Measurements from ENCODE around the gene USP10. TPM values are rescaled to one million over a fixed set of nuclear protein-coding genes. Genes with fewer than 3 reads are reported as not detected.

USP10 gene
- total RNA-seq, 5 donors from 2014 or later (not counting 1 experiment from before 2014, with no cell fraction given), result 80.4 to 122 (median 104) TPM

- POLR2A ChIA-PET, result interaction anchor here in 1 of 2 donors (0.5 kb wide), 1 partner anchor 164 kb away, joined by 4 read pairs; no protein-coding TSS in a partner anchor
- H3K27ac ChIP-seq (ENCODE audit: low read length), result no peak overlapping the region
- peak overlapping the region; percentile 34 to 49 (median 48) for H3K4me3 Mint-ChIP-seq
- ATAC-seq (replicated peaks in 1 of 4) (peak; percentile 68 to 81 (median 76)), DNase-seq (peak; percentile 57 to 90 (median 78))
- H3K36me3 ChIP-seq (ENCODE audit: control insufficient read depth in 2 of 2, extremely low read depth in 1 of 2, insufficient read depth in 1 of 2, low read length in 1 of 2), result peaks cover 0 to 7% of the 10 kb centered on the region in 2 donors
- CTCF ChIA-PET, result interaction anchor here (0.5 to 5.5 kb wide), 28 partner anchors 8 to 446 kb away, joined by 3 to 44 read pairs (median 4); no protein-coding TSS in a partner anchor
- H3K9me3 Mint-ChIP-seq, result no peaks in the 10 kb centered on the region
- 0% methylated on average over 8 of the region's 12 CpGs for WGBS (ENCODE audit: insufficient coverage)
- H3K27ac Mint-ChIP-seq, result no peak overlapping the region
- H3K4me1 ChIP-seq (ENCODE audit: control insufficient read depth in 1 of 2, extremely low read depth in 1 of 2, insufficient read depth in 2 of 2, low read length in 2 of 2), result peaks cover 14 to 17% of the 10 kb centered on the region in 2 experiments
- H3K4me1 Mint-ChIP-seq, result peaks cover 79 to 82% (median 81%) of the 10 kb centered on the region in 3 donors
- no peak overlapping the region for H3K4me3 ChIP-seq (ENCODE audit: control insufficient read depth in 1 of 2, extremely low read depth in 1 of 2, low read length in 1 of 2)
- no peaks in the 10 kb centered on the region for H3K27me3 ChIP-seq (replicated peaks in 1 of 2; ENCODE audit: control insufficient read depth in 2 of 2, extremely low read depth in 1 of 2, insufficient read depth in 2 of 2, low read length in 1 of 2)
- H3K36me3 Mint-ChIP-seq, result peaks cover under 1% of the 10 kb centered on the region
- no peaks in the 10 kb centered on the region for H3K9me3 ChIP-seq
- no peaks in the 10 kb centered on the region for H3K27me3 Mint-ChIP-seq
Measured at GRCh38 chr16:84726079-84726668, 26.4 kb downstream of the USP10 start.

- no peak for ATAC-seq (replicated peaks in 1 of 4)
- H3K4me1 Mint-ChIP-seq, result peaks cover 82 to 86% (median 83%) of the 10 kb centered on the region in 3 donors
- Histone ChIP-seq H3K4me3 (ENCODE audit: control insufficient read depth in 1 of 2, extremely low read depth in 1 of 2, low read length in 1 of 2) (no peak overlapping the region), H3K36me3 (ENCODE audit: control insufficient read depth in 2 of 2, extremely low read depth in 1 of 2, insufficient read depth in 1 of 2, low read length in 1 of 2) (peaks cover 0 to 3% of the 10 kb centered on the region in 2 donors), H3K27ac (ENCODE audit: low read length) (no peak overlapping the region), H3K27me3 (replicated peaks in 1 of 2; ENCODE audit: control insufficient read depth in 2 of 2, extremely low read depth in 1 of 2, insufficient read depth in 2 of 2, low read length in 1 of 2) (no peaks in the 10 kb centered on the region), H3K9me3 (no peaks in the 10 kb centered on the region), H3K4me1 (ENCODE audit: control insufficient read depth in 1 of 2, extremely low read depth in 1 of 2, insufficient read depth in 2 of 2, low read length in 2 of 2) (peaks cover 14 to 17% of the 10 kb centered on the region in 2 experiments)
- no peaks in the 10 kb centered on the region for H3K36me3 Mint-ChIP-seq
- H3K4me3 Mint-ChIP-seq, result peak overlapping the region in 1 of 3 donors; percentile 48
- ChIA-PET CTCF (interaction anchor here (0.5 to 5.5 kb wide), 24 partner anchors 7 to 446 kb away, joined by 3 to 44 read pairs (median 4); no protein-coding TSS in a partner anchor), POLR2A (no interaction called here)
- H3K9me3 Mint-ChIP-seq, result no peaks in the 10 kb centered on the region
- H3K27me3 Mint-ChIP-seq, result no peaks in the 10 kb centered on the region
- peak in 1 of 35 experiments; percentile 24 for DNase-seq
- 63% methylated on average over 11 of the region's 14 CpGs for WGBS (ENCODE audit: insufficient coverage)
- H3K27ac Mint-ChIP-seq, result peak overlapping the region in 1 of 2 donors; percentile 60
Measured at GRCh38 chr16:84726669-84727467, 27.1 kb downstream of the USP10 start.

GRCh38 chr16:84728853-84729424, 29.1 kb downstream of the USP10 start:
- peaks cover 14 to 17% of the 10 kb centered on the region in 2 experiments for H3K4me1 ChIP-seq (ENCODE audit: control insufficient read depth in 1 of 2, extremely low read depth in 1 of 2, insufficient read depth in 2 of 2, low read length in 2 of 2)
- POLR2A ChIA-PET, result no interaction called here
- H3K4me3 Mint-ChIP-seq, result no peak overlapping the region

GRCh38 chr16:84729716-84730320, 30.0 kb downstream of the USP10 start:
- ChIA-PET POLR2A (interaction anchor here in 1 of 2 donors (0.6 to 1.3 kb wide), 3 partner anchors 21 to 228 kb away, joined by 3 to 7 read pairs (median 3); no protein-coding TSS in a partner anchor), CTCF (interaction anchor here (0.5 to 1.8 kb wide), 10 partner anchors 9 to 107 kb away, joined by 3 to 18 read pairs (median 4); no protein-coding TSS in a partner anchor)
- H3K4me3 Mint-ChIP-seq, result no peak overlapping the region
- Histone ChIP-seq H3K4me1 (ENCODE audit: control insufficient read depth in 1 of 2, extremely low read depth in 1 of 2, insufficient read depth in 2 of 2, low read length in 2 of 2) (peaks cover 14 to 15% of the 10 kb centered on the region in 2 experiments), H3K27ac (ENCODE audit: low read length) (no peak overlapping the region), H3K27me3 (replicated peaks in 1 of 2; ENCODE audit: control insufficient read depth in 2 of 2, extremely low read depth in 1 of 2, insufficient read depth in 2 of 2, low read length in 1 of 2) (no peaks in the 10 kb centered on the region), H3K36me3 (ENCODE audit: control insufficient read depth in 2 of 2, extremely low read depth in 1 of 2, insufficient read depth in 1 of 2, low read length in 1 of 2) (peaks cover 0 to 9% of the 10 kb centered on the region in 2 donors), H3K4me3 (ENCODE audit: control insufficient read depth in 1 of 2, extremely low read depth in 1 of 2, low read length in 1 of 2) (no peak overlapping the region), H3K9me3 (no peaks in the 10 kb centered on the region)
- H3K4me1 Mint-ChIP-seq, result peaks cover 57 to 63% (median 59%) of the 10 kb centered on the region in 3 donors
- WGBS (ENCODE audit: insufficient coverage), result 86% methylated on average over 2 of the region's 7 CpGs
- no peaks in the 10 kb centered on the region for H3K9me3 Mint-ChIP-seq
- H3K36me3 Mint-ChIP-seq, result peaks cover 4% of the 10 kb centered on the region
- no peak for ATAC-seq (replicated peaks in 1 of 4)
- no peaks in the 10 kb centered on the region for H3K27me3 Mint-ChIP-seq
- no peak for DNase-seq
- peak overlapping the region in 1 of 2 donors; percentile 22 for H3K27ac Mint-ChIP-seq

More at GRCh38 chr16:84728853-84729424, 29.1 kb downstream of the USP10 start:
- DNase-seq, result no peak
- H3K36me3 Mint-ChIP-seq, result no peaks in the 10 kb centered on the region
- 96% methylated on average over 5 of the region's 10 CpGs for WGBS (ENCODE audit: insufficient coverage)
- Histone ChIP-seq H3K27ac (ENCODE audit: low read length) (no peak overlapping the region), H3K36me3 (ENCODE audit: control insufficient read depth in 2 of 2, extremely low read depth in 1 of 2, insufficient read depth in 1 of 2, low read length in 1 of 2) (peaks cover 0 to 6% of the 10 kb centered on the region in 2 donors), H3K4me3 (ENCODE audit: control insufficient read depth in 1 of 2, extremely low read depth in 1 of 2, low read length in 1 of 2) (no peak overlapping the region), H3K27me3 (replicated peaks in 1 of 2; ENCODE audit: control insufficient read depth in 2 of 2, extremely low read depth in 1 of 2, insufficient read depth in 2 of 2, low read length in 1 of 2) (no peaks in the 10 kb centered on the region), H3K9me3 (no peaks in the 10 kb centered on the region)
- no peak for ATAC-seq (replicated peaks in 1 of 4)
- no peak overlapping the region for H3K27ac Mint-ChIP-seq
- no peaks in the 10 kb centered on the region for H3K27me3 Mint-ChIP-seq
- peaks cover 66 to 67% (median 66%) of the 10 kb centered on the region in 3 donors for H3K4me1 Mint-ChIP-seq
- no peaks in the 10 kb centered on the region for H3K9me3 Mint-ChIP-seq
- CTCF ChIA-PET, result interaction anchor here (0.5 to 1.8 kb wide), 7 partner anchors 10 to 214 kb away, joined by 3 to 18 read pairs (median 4); no protein-coding TSS in a partner anchor

- peaks cover 12 to 14% of the 10 kb centered on the region in 2 experiments for H3K4me1 ChIP-seq (ENCODE audit: control insufficient read depth in 1 of 2, extremely low read depth in 1 of 2, insufficient read depth in 2 of 2, low read length in 2 of 2)
- H3K27ac Mint-ChIP-seq, result peak overlapping the region; percentile 38 to 74
- peak in 3 of 4 experiments; percentile 52 to 84 (median 55) for ATAC-seq (replicated peaks in 1 of 4)
- H3K36me3 Mint-ChIP-seq, result peaks cover 4% of the 10 kb centered on the region
- ChIA-PET POLR2A (interaction anchor here in 1 of 2 donors (0.6 to 1.3 kb wide), 2 partner anchors 20 to 79 kb away, joined by 3 to 7 read pairs; no protein-coding TSS in a partner anchor), CTCF (interaction anchor here in 1 of 2 donors (0.5 to 1.8 kb wide), 6 partner anchors 8 to 108 kb away, joined by 3 to 18 read pairs (median 6); no protein-coding TSS in a partner anchor)
- H3K9me3 ChIP-seq, result no peaks in the 10 kb centered on the region
- peak in 10 of 35 experiments; percentile 4 to 59 (median 22) for DNase-seq
- no peaks in the 10 kb centered on the region for H3K27me3 ChIP-seq (replicated peaks in 1 of 2; ENCODE audit: control insufficient read depth in 2 of 2, extremely low read depth in 1 of 2, insufficient read depth in 2 of 2, low read length in 1 of 2)
- no peaks in the 10 kb centered on the region for H3K9me3 Mint-ChIP-seq
- peaks cover 0 to 9% of the 10 kb centered on the region in 2 donors for H3K36me3 ChIP-seq (ENCODE audit: control insufficient read depth in 2 of 2, extremely low read depth in 1 of 2, insufficient read depth in 1 of 2, low read length in 1 of 2)
- H3K4me3 ChIP-seq (ENCODE audit: control insufficient read depth in 1 of 2, extremely low read depth in 1 of 2, low read length in 1 of 2), result no peak overlapping the region
- H3K4me1 Mint-ChIP-seq, result peaks cover 53 to 58% (median 55%) of the 10 kb centered on the region in 3 donors
- whole genome bisulfite sequencing (ENCODE audit: insufficient coverage), result no CpG with 5 or more reads among the region's 9 CpGs
- H3K27ac ChIP-seq (ENCODE audit: low read length), result no peak overlapping the region
- H3K4me3 Mint-ChIP-seq, result peak overlapping the region in 1 of 3 donors; percentile 36
- H3K27me3 Mint-ChIP-seq, result no peaks in the 10 kb centered on the region
Measured at GRCh38 chr16:84730406-84731106, 30.8 kb downstream of the USP10 start.
